HCT116 (cell line): ENCODE measurements around the gene TANGO6. TPM values are rescaled to one million over a fixed set of nuclear protein-coding genes. Genes with fewer than 3 reads are reported as not detected.

Source experiments
- ATAC-seq: fragments of 200-7000 bp; cut with Tn5 transposase; 2 replicates; pipeline ENCODE4 v1.9.1; 2020; ENCODE audit warnings: mild to moderate bottlenecking, moderate library complexity
- BruUV-seq: library from RNA; stranded (reverse); fragments of 400-500 nt; replicated peaks from 2 replicates; lab custom pipeline; 2021; lab: Mats Ljungman, UMichigan
- CTCF ChIA-PET: fragments of 300-600 bp; sonication (Branson Sonifier 250); formaldehyde crosslinking; loops from one replicate; lab custom pipeline; 2021; ENCODE audit warnings: antibody characterized with exemption; lab: Charles Lee
- POLR2A ChIA-PET: fragments of 300-600, 350-600 bp; sonication (Branson Sonifier 250); formaldehyde crosslinking; loops from one replicate; lab custom pipeline; 2021; ENCODE audit warnings: antibody characterized with exemption; lab: Charles Lee
- RAD21 ChIA-PET, 2 experiments: fragments of 300-600 bp; sonication (Branson Sonifier 250); formaldehyde crosslinking; loops; one replicate each; lab custom pipeline; 2023; ENCODE audit warnings: low total read pairs in 2 of 2; ENCODE audit not compliant: uncharacterized antibody in 2 of 2, unreplicated experiment in 2 of 2, low non-redundant PET in 1 of 2; lab: Charles Lee
- DNase-seq: peaks from one replicate; pipeline ENCODE4 v3.0.0-alpha.2; 2010; ENCODE audit warnings: low read depth, low spot score
- H2AFZ ChIP-seq: fragments of 200-600 bp; shearing (Covaris generic), sonication (generic); 2 replicates; pipeline ENCODE4 v1.6.1; 2017; ENCODE audit warnings: low read depth, mixed run types, mixed read lengths, antibody characterized with exemption, low read length; ENCODE audit not compliant: poor library complexity, severe bottlenecking
- H3K27ac ChIP-seq: 2 replicates; pipeline ENCODE4 v1.5.1; 2012; ENCODE audit warnings: low read depth, low read length
- H3K27me3 ChIP-seq: fragments of 200-600 bp; sonication (generic); 2 replicates; pipeline ENCODE4 v1.6.1; 2016; ENCODE audit warnings: mixed run types, low read length, mixed read lengths; ENCODE audit not compliant: insufficient read depth
- H3K36me3 ChIP-seq, 2 experiments: fragments of 200-500 bp in 1 of 2; fragments of 200-600 bp in 1 of 2; sonication (Bioruptor generic) in 1 of 2; sonication (generic) in 1 of 2; 2 replicates each; pipeline versions ENCODE4 v1.5.1 to v1.6.1; 2014 to 2016; ENCODE audit warnings: low read length in 2 of 2, inconsistent platforms in 1 of 2, mixed read lengths in 1 of 2, mixed run types in 1 of 2; ENCODE audit not compliant: insufficient read depth in 2 of 2, control insufficient read depth in 1 of 2
- H3K4me1 ChIP-seq, 2 experiments: fragments of 200-600 bp in 1 of 2; sonication (generic) in 1 of 2; 2 replicates each; pipeline versions ENCODE4 v1.5.1 to v1.6.1; 2012 to 2017; ENCODE audit warnings: low read length in 2 of 2, inconsistent platforms in 1 of 2, mild to moderate bottlenecking in 1 of 2, mixed read lengths in 1 of 2, mixed run types in 1 of 2, moderate library complexity in 1 of 2; ENCODE audit not compliant: insufficient read depth in 2 of 2, control insufficient read depth in 1 of 2
- H3K4me2 ChIP-seq: fragments of 200-600 bp; sonication (generic); 2 replicates; pipeline ENCODE4 v1.6.1; 2017; ENCODE audit warnings: mixed run types, low read length, mixed read lengths
- H3K4me3 ChIP-seq, 2 experiments: fragments of 200-600 bp in 1 of 2; sonication (generic) in 1 of 2; replicated peaks in 1 of 2; 2 replicates each; pipeline ENCODE4 v1.5.1; 2011 to 2016; ENCODE audit warnings: low read length in 2 of 2, control low read depth in 1 of 2, low read depth in 1 of 2, mild to moderate bottlenecking in 1 of 2, mixed read lengths in 1 of 2, mixed run types in 1 of 2
- H3K79me2 ChIP-seq: fragments of 200-600 bp; sonication (generic); 2 replicates; pipeline ENCODE4 v1.6.1; 2017; ENCODE audit warnings: mild to moderate bottlenecking, mixed run types, low read length, moderate library complexity, mixed read lengths; ENCODE audit not compliant: insufficient read depth
- H3K9ac ChIP-seq: fragments of 200-600 bp; sonication (generic); 2 replicates; pipeline ENCODE4 v1.6.1; 2016; ENCODE audit warnings: low read length, mixed read lengths
- H3K9me2 ChIP-seq: fragments of 200-600 bp; sonication (generic), shearing (Covaris generic); 2 replicates; pipeline ENCODE4 v1.6.1; 2017; ENCODE audit warnings: mixed run types, mild to moderate bottlenecking, moderate library complexity; ENCODE audit not compliant: insufficient read depth
- H3K9me3 ChIP-seq, 2 experiments: fragments of 200-500 bp in 1 of 2; fragments of 200-600 bp in 1 of 2; sonication (Bioruptor generic) in 1 of 2; sonication (generic) in 1 of 2; 2 replicates each; pipeline ENCODE4 v1.6.1; 2014 to 2017; ENCODE audit warnings: low read length in 2 of 2, mixed read lengths in 2 of 2, inconsistent platforms in 1 of 2, low read depth in 1 of 2, mild to moderate bottlenecking in 1 of 2, mixed run types in 1 of 2, moderate library complexity in 1 of 2; ENCODE audit not compliant: control insufficient read depth in 1 of 2, insufficient read depth in 1 of 2
- H4K20me1 ChIP-seq: fragments of 200-600 bp; sonication (generic), shearing (Covaris generic); 2 replicates; pipeline ENCODE4 v1.6.1; 2017; ENCODE audit warnings: mixed run types, mild to moderate bottlenecking, moderate library complexity; ENCODE audit not compliant: insufficient read depth
- SIN3A ChIP-seq: IDR thresholded peaks from 2 replicates; pipeline ENCODE4 v1.6.1; 2012; ENCODE audit warnings: low read depth
- SRF ChIP-seq: IDR thresholded peaks from 2 replicates; pipeline ENCODE4 v1.6.1; 2012; ENCODE audit warnings: low read depth
- TCF7L2 ChIP-seq: IDR thresholded peaks from 2 replicates; pipeline ENCODE4 v1.7.0; 2011; ENCODE audit warnings: borderline replicate concordance, inconsistent platforms; ENCODE audit not compliant: insufficient read depth, insufficient read length; ENCODE audit errors: extremely low read depth
- ZNF274 ChIP-seq: fragments of 200-500 bp; sonication (Bioruptor generic); IDR thresholded peaks from 2 replicates; pipeline ENCODE4 v1.6.1; 2014; ENCODE audit warnings: mild to moderate bottlenecking, low read depth, low read length, inconsistent platforms
- intact Hi-C: fragments of 100-400 bp; cut with micrococcal nuclease; formaldehyde crosslinking; loops from 2 replicates; pipeline ENCODE4 v1.10.0; 2022
- total RNA-seq: library from RNA; stranded (reverse); gene quantifications from one replicate; pipeline ENCODE4 v1.2.1, GENCODE V29; 2021; ENCODE audit not compliant: unreplicated experiment
- TF ChIP-seq, protein P1 (sequence below): IDR thresholded peaks from 2 replicates; pipeline ENCODE4 v1.6.1; 2012; ENCODE audit warnings: low read depth

The TANGO6 gene
- total RNA-seq, 1 experiment from 2014 or later, result 16.4 TPM

DNA sequence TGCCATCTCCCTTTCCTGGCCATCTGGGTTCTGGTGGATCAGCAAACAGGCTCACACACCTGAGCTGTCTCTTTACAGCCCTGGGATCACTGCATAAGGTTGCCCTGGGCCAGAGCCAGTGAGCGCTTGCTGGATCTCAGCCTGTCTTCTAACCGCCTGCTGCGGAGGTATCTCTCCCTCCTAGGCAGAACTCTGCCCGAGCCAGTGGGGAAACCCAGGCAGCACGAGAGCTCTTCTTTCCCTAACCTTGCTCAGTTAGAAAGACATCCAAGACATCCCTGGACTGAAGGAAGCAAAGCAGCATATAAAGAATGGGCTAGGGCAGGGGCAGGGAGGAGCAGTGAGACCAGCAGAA is 268.5 kb downstream of the TANGO6 start:
- Histone ChIP-seq H3K4me1 (peaks cover 10 to 47% of the 10 kb centered on the region in 2 experiments), H4K20me1 (peaks cover 15% of the 10 kb centered on the region; the same call in 1 of the 2 replicates), H3K27me3 (no peaks in the 10 kb centered on the region), H3K79me2 (peaks cover 80% of the 10 kb centered on the region), H3K36me3 (peaks cover 49 to 81% of the 10 kb centered on the region in 2 experiments; a peak in 3 of 4 replicates), H3K9me3 (no peaks in the 10 kb centered on the region), H3K9ac (no peak overlapping the region), H3K27ac (no peak overlapping the region; the same call in 1 of the 2 replicates), H3K9me2 (no peaks in the 10 kb centered on the region), H3K4me3 (no peak overlapping the region), H2AFZ (no peak overlapping the region), H3K4me2 (no peak overlapping the region)
- DNase-seq (no peak), ATAC-seq (no peak; the same call in 1 of the 2 replicates)
- intact Hi-C loops, result no loop called here
- no TSS peak for BruUV-seq
- ChIA-PET RAD21 (interaction anchor here in 1 of 2 experiments (0.6 kb wide), 1 partner anchor 16 kb away, joined by 3 read pairs; no protein-coding TSS in a partner anchor), CTCF (interaction anchor here (1.1 to 1.4 kb wide), 2 partner anchors 12 to 209 kb away, joined by 3 to 8 read pairs; no protein-coding TSS in a partner anchor), POLR2A (interaction anchor here (1.2 kb wide), 1 partner anchor 122 kb away, joined by 3 read pairs; no protein-coding TSS in a partner anchor)
- TF ChIP-seq SIN3A (0 out of 2 replicates have a peak, but pooled peaks have one; percentile 19), SRF (no peak), TCF7L2 (no peak), ZNF274 (no peak)
- TF ChIP-seq, protein P1, sequence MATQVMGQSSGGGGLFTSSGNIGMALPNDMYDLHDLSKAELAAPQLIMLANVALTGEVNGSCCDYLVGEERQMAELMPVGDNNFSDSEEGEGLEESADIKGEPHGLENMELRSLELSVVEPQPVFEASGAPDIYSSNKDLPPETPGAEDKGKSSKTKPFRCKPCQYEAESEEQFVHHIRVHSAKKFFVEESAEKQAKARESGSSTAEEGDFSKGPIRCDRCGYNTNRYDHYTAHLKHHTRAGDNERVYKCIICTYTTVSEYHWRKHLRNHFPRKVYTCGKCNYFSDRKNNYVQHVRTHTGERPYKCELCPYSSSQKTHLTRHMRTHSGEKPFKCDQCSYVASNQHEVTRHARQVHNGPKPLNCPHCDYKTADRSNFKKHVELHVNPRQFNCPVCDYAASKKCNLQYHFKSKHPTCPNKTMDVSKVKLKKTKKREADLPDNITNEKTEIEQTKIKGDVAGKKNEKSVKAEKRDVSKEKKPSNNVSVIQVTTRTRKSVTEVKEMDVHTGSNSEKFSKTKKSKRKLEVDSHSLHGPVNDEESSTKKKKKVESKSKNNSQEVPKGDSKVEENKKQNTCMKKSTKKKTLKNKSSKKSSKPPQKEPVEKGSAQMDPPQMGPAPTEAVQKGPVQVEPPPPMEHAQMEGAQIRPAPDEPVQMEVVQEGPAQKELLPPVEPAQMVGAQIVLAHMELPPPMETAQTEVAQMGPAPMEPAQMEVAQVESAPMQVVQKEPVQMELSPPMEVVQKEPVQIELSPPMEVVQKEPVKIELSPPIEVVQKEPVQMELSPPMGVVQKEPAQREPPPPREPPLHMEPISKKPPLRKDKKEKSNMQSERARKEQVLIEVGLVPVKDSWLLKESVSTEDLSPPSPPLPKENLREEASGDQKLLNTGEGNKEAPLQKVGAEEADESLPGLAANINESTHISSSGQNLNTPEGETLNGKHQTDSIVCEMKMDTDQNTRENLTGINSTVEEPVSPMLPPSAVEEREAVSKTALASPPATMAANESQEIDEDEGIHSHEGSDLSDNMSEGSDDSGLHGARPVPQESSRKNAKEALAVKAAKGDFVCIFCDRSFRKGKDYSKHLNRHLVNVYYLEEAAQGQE, result no peak
